Fibroblast of lung (primary cell): ENCODE results near the gene NHS.

Source experiments
- EZH2 ChIP-seq: IDR thresholded peaks from 2 replicates; pipeline ENCODE4 v1.5.1; 2012; ENCODE audit warnings: low read length, control low read depth, mild to moderate bottlenecking; ENCODE audit errors: missing control alignments
- TF ChIP-seq, protein P1 (sequence below), 2 donors: IDR thresholded peaks in 1 of 2; conservative IDR thresholded peaks in 1 of 2; 1 replicate in 1 of 2; 2 replicates in 1 of 2; pipeline ENCODE4 v1.5.1; 2011 to 2012; ENCODE audit warnings: low read length in 2 of 2, control low read depth in 1 of 2, inconsistent platforms in 1 of 2, low read depth in 1 of 2, mild to moderate bottlenecking in 1 of 2

DNA sequence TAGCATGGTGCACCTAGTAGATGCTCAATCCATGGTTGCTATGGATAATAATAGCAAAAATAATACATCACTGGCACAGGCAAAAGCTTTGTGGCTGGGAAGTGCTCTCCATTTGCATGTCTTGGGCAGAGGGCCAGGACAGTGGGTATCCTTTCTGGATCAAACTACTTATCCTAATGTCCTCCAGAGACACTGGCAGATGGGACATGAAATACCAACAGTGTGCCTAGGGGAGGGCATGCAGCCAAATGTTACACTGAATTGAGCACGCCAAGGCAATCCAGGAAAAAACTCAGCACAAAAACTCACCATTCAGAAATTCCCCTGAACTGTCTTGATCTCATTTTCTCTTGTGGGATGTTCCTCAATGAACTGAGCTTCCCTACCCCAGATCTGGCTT lies 263.7 kb downstream of the NHS start:
- TF ChIP-seq, protein P1, sequence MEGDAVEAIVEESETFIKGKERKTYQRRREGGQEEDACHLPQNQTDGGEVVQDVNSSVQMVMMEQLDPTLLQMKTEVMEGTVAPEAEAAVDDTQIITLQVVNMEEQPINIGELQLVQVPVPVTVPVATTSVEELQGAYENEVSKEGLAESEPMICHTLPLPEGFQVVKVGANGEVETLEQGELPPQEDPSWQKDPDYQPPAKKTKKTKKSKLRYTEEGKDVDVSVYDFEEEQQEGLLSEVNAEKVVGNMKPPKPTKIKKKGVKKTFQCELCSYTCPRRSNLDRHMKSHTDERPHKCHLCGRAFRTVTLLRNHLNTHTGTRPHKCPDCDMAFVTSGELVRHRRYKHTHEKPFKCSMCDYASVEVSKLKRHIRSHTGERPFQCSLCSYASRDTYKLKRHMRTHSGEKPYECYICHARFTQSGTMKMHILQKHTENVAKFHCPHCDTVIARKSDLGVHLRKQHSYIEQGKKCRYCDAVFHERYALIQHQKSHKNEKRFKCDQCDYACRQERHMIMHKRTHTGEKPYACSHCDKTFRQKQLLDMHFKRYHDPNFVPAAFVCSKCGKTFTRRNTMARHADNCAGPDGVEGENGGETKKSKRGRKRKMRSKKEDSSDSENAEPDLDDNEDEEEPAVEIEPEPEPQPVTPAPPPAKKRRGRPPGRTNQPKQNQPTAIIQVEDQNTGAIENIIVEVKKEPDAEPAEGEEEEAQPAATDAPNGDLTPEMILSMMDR (conservative IDR thresholded peaks at IDR 0.05 in 1 of 2, IDR thresholded peaks at IDR 0.05 in 1 of 2; ENCODE audit: low read depth in 1 of 2, low read length in 2 of 2), result no peak
- no peak for TF ChIP-seq EZH2
